Astrocyte (in vitro differentiated cells and primary cell): Measurements from ENCODE around the gene NR5A2.

Experiments used
- EZH2 ChIP-seq: IDR thresholded peaks from 2 replicates; pipeline ENCODE4 v1.6.1; 2012; ENCODE audit warnings: mild to moderate bottlenecking, low read length, inconsistent platforms; ENCODE audit not compliant: insufficient read depth
- TF ChIP-seq, protein P1 (sequence below): IDR thresholded peaks from 2 replicates; pipeline ENCODE4 v1.5.1; 2011; ENCODE audit warnings: low read depth, mild to moderate bottlenecking, inconsistent platforms, low read length, moderate library complexity; ENCODE audit not compliant: insufficient read depth

DNA sequence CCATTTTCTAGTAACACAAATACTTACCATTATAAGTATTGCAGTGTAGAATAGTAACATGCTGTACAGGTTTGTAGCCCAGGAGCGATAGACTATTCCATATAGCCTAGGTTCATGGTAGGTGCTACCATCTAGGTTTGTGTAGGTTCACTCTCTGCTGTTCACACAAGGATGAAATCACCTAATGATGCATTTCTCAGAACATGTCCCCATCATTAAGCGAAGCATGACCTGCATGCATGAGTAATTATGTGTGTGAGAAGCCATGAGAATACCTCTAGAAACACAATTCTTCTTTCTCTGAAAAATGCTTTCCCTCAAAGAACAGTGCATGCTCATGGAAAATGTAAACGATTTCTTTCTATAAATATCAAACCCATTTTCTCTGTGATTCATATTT, 69.3 kb downstream of the NR5A2 start:
- TF ChIP-seq, protein P1, sequence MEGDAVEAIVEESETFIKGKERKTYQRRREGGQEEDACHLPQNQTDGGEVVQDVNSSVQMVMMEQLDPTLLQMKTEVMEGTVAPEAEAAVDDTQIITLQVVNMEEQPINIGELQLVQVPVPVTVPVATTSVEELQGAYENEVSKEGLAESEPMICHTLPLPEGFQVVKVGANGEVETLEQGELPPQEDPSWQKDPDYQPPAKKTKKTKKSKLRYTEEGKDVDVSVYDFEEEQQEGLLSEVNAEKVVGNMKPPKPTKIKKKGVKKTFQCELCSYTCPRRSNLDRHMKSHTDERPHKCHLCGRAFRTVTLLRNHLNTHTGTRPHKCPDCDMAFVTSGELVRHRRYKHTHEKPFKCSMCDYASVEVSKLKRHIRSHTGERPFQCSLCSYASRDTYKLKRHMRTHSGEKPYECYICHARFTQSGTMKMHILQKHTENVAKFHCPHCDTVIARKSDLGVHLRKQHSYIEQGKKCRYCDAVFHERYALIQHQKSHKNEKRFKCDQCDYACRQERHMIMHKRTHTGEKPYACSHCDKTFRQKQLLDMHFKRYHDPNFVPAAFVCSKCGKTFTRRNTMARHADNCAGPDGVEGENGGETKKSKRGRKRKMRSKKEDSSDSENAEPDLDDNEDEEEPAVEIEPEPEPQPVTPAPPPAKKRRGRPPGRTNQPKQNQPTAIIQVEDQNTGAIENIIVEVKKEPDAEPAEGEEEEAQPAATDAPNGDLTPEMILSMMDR, result no peak
- no peak for TF ChIP-seq EZH2
